ENCODE results near the gene CFAP251.

CFAP251 gene

GRCh38 chr12:121974026-121974985, 55.9 kb downstream of the CFAP251 start:
- Histone ChIP-seq H3K27ac (ENCODE audit: poor library complexity, severe bottlenecking) (no peak overlapping the region), H3K9me3 (ENCODE audit: severe bottlenecking) (no peaks in the 10 kb centered on the region), H3K4me1 (ENCODE audit: insufficient read depth, poor library complexity, severe bottlenecking) (no peaks in the 10 kb centered on the region), H3K4me3 (ENCODE audit: severe bottlenecking) (no peak overlapping the region), H3K27me3 (ENCODE audit: insufficient read depth, poor library complexity, severe bottlenecking) (no peaks in the 10 kb centered on the region), H3K36me3 (ENCODE audit: low read depth) (peaks cover 12% of the 10 kb centered on the region; the same call in 1 of the 2 replicates)
- no peak for DNase-seq (ENCODE audit: low spot score)
- no peak for TF ChIP-seq CTCF (IDR thresholded peaks at IDR 0.05; ENCODE audit: poor library complexity, severe bottlenecking)
- ATAC-seq (ENCODE audit: low read depth) = no peak

- H3K27ac ChIP-seq (ENCODE audit: poor library complexity, severe bottlenecking) = no peak overlapping the region
- peaks cover 5% of the 10 kb centered on the region; the same call in 1 of the 2 replicates for H3K36me3 ChIP-seq (ENCODE audit: low read depth)
- no peak overlapping the region for H3K4me3 ChIP-seq (ENCODE audit: severe bottlenecking)
- no peaks in the 10 kb centered on the region for H3K9me3 ChIP-seq (ENCODE audit: severe bottlenecking)
- ATAC-seq (ENCODE audit: low read depth) = no peak
- H3K4me1 ChIP-seq (ENCODE audit: insufficient read depth, poor library complexity, severe bottlenecking) = no peaks in the 10 kb centered on the region
- no peak for TF ChIP-seq CTCF (IDR thresholded peaks at IDR 0.05; ENCODE audit: poor library complexity, severe bottlenecking)
- DNase-seq (ENCODE audit: low spot score) = no peak
- no peaks in the 10 kb centered on the region for H3K27me3 ChIP-seq (ENCODE audit: insufficient read depth, poor library complexity, severe bottlenecking)
Observed at GRCh38 chr12:121975021-121975420, 56.6 kb downstream of the CFAP251 start.

GRCh38 chr12:121976950-121977349, 58.6 kb downstream of the CFAP251 start:
- Histone ChIP-seq H3K27ac (ENCODE audit: poor library complexity, severe bottlenecking) (no peak overlapping the region), H3K27me3 (ENCODE audit: insufficient read depth, poor library complexity, severe bottlenecking) (no peaks in the 10 kb centered on the region), H3K9me3 (ENCODE audit: severe bottlenecking) (no peaks in the 10 kb centered on the region), H3K4me1 (ENCODE audit: insufficient read depth, poor library complexity, severe bottlenecking) (no peaks in the 10 kb centered on the region), H3K4me3 (ENCODE audit: severe bottlenecking) (no peak overlapping the region), H3K36me3 (ENCODE audit: low read depth) (no peaks in the 10 kb centered on the region)
- DNase-seq (ENCODE audit: low spot score) (no peak), ATAC-seq (ENCODE audit: low read depth) (no peak)
- TF ChIP-seq CTCF (IDR thresholded peaks at IDR 0.05; ENCODE audit: poor library complexity, severe bottlenecking) = no peak

GRCh38 chr12:121980191-121980891, 61.9 kb downstream of the CFAP251 start:
- Histone ChIP-seq H3K36me3 (ENCODE audit: low read depth) (no peaks in the 10 kb centered on the region), H3K27ac (ENCODE audit: poor library complexity, severe bottlenecking) (no peak overlapping the region), H3K27me3 (ENCODE audit: insufficient read depth, poor library complexity, severe bottlenecking) (no peaks in the 10 kb centered on the region), H3K4me1 (ENCODE audit: insufficient read depth, poor library complexity, severe bottlenecking) (no peaks in the 10 kb centered on the region), H3K9me3 (ENCODE audit: severe bottlenecking) (no peaks in the 10 kb centered on the region), H3K4me3 (ENCODE audit: severe bottlenecking) (no peak overlapping the region)
- ATAC-seq (ENCODE audit: low read depth) (no peak), DNase-seq (ENCODE audit: low spot score) (no peak)
- no peak for TF ChIP-seq CTCF (IDR thresholded peaks at IDR 0.05; ENCODE audit: poor library complexity, severe bottlenecking)
